Dendritic cell treated with granulocyte-macrophage colony-stimulating factor and Interleukin-4, amounts not matched to agents 40 ng/mL and 50 ng/mL, for 4 days (primary cell): Measurements from ENCODE around the gene CDC42BPB.
A peak's percentile ranks its signal among the peaks of the same experiment; 100 is the strongest.

Experiments
- H3K27ac Mint-ChIP-seq: one replicate; pipeline ENCODE4 v1.8.0; 2022; ENCODE audit warnings: mild to moderate bottlenecking, mixed read lengths
- H3K27me3 Mint-ChIP-seq: one replicate; pipeline ENCODE4 v1.8.0; 2022; ENCODE audit warnings: mild to moderate bottlenecking, mixed read lengths
- H3K36me3 Mint-ChIP-seq: one replicate; pipeline ENCODE4 v1.8.0; 2022; ENCODE audit warnings: low read depth, mixed read lengths
- H3K4me1 Mint-ChIP-seq: one replicate; pipeline ENCODE4 v1.8.0; 2022; ENCODE audit warnings: low read depth, mixed read lengths
- H3K4me3 Mint-ChIP-seq: one replicate; pipeline ENCODE4 v1.8.0; 2022; ENCODE audit warnings: mild to moderate bottlenecking, moderate library complexity, mixed read lengths
- H3K9me3 Mint-ChIP-seq: one replicate; pipeline ENCODE4 v1.8.0; 2022; ENCODE audit warnings: mixed read lengths
- intact Hi-C: fragments of 100-400 bp; cut with micrococcal nuclease; formaldehyde crosslinking; loops from one replicate; pipeline ENCODE4 v1.15.0; 2022

CDC42BPB gene

GRCh38 chr14:103099733-103100280, 42.5 kb upstream of the CDC42BPB start:
- H3K36me3 Mint-ChIP-seq = no peaks in the 10 kb centered on the region
- no peak overlapping the region for H3K27ac Mint-ChIP-seq
- H3K9me3 Mint-ChIP-seq = no peaks in the 10 kb centered on the region
- H3K4me3 Mint-ChIP-seq = no peak overlapping the region
- intact Hi-C loops = no loop called here
- H3K27me3 Mint-ChIP-seq = peaks cover 68% of the 10 kb centered on the region
- peaks cover 15% of the 10 kb centered on the region for H3K4me1 Mint-ChIP-seq

DNA sequence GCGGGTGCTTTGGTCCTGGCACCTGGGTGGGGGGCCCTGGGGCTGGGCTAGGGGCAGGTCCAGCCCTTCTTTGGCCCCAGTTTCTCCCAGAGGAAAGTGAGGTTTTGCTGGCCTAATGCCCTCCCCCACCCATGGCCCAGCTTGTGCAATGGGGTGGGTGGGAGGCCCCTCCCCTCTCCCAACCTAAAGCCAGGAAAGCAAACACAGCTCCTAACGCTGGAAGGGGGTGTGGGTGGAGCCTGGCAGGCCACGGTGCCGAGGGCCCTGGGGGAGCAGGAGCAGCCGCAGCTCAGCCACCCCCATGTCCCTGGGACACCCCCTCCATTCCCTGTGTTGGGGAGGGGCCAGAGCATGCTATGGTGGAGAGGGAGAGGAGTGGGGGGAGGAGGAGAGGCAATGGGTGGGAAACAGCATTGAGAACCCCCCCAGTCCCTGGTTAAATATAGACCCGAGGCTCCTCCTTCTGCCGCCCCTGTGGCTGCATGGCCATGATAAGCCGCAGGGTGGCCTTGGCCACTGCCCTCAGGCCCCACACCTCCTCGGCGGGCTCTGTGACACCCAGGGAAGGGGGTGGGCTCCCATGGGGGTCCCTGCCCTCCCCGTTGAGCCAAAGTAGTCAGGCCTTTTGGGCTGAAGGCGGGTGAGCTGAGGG, 41.9 kb upstream of the CDC42BPB start:
- no peaks in the 10 kb centered on the region for H3K36me3 Mint-ChIP-seq
- intact Hi-C loops = no loop called here
- H3K4me1 Mint-ChIP-seq = peaks cover 19% of the 10 kb centered on the region
- H3K4me3 Mint-ChIP-seq = no peak overlapping the region
- peaks cover 66% of the 10 kb centered on the region for H3K27me3 Mint-ChIP-seq
- H3K9me3 Mint-ChIP-seq = no peaks in the 10 kb centered on the region
- no peak overlapping the region for H3K27ac Mint-ChIP-seq

DNA sequence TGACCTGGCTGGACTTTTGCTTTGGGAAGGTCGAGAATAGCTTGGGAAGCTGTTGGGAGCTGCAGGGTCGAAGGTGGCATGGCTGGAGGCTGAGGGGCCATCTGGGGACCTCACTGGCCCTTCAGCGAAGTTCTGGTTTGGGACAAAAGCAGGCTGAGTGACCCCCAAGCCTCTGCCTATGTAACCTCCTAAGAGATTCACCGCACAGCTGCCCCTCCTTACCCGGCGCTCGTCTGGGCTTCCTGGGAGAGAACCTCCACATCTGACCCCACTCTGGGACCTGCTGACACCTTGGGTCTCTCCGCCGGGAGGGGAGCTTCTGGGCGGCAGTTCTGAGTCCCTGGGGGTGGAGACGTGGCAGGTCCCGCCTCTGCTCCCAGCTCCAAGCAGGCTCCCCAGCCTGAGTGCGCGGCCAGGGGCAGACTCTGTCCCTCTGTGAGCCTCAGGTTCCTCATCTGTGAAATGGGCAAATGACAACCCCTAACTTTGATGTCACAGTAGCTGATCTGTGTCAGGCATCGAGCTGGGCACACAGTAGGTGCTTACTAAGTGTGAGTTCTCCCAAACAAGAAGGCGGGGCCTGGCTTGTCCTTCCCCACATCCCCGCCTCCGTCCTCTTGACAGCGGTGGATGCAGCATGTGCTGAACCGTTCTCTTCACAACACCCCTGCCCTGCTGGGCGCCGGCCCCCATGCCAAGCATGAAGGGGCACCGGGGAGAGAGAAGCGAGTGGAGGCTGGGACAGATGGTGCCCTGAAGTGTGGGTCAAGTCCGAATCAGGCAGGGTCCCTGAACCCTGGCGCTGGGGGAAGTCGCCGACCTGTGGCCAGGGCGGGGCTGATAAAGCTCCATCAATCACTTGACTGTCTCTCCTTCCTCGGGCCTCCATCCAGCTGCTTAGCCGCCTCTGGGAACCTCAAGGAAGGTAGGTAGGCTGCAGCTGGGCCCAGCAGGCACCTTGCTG, 40.9 kb upstream of the CDC42BPB start:
- Mint-ChIP-seq H3K36me3 (no peaks in the 10 kb centered on the region), H3K27me3 (peaks cover 62% of the 10 kb centered on the region), H3K9me3 (no peaks in the 10 kb centered on the region), H3K4me1 (peaks cover 18% of the 10 kb centered on the region), H3K4me3 (no peak overlapping the region), H3K27ac (no peak overlapping the region)
- intact Hi-C loops = no loop called here

- no peak overlapping the region for H3K27ac Mint-ChIP-seq
- intact Hi-C loops = no loop called here
Observed at GRCh38 chr14:103097244-103097993, 40.1 kb upstream of the CDC42BPB start.

GRCh38 chr14:103096387-103096786, 39.0 kb upstream of the CDC42BPB start:
- Mint-ChIP-seq H3K4me3 (no peak overlapping the region), H3K27ac (no peak overlapping the region), H3K9me3 (no peaks in the 10 kb centered on the region), H3K36me3 (no peaks in the 10 kb centered on the region), H3K4me1 (peaks cover 17% of the 10 kb centered on the region), H3K27me3 (peaks cover 48% of the 10 kb centered on the region)
- intact Hi-C loops = no loop called here

More at GRCh38 chr14:103097244-103097993, 40.1 kb upstream of the CDC42BPB start:
- Mint-ChIP-seq H3K4me1 (peaks cover 12% of the 10 kb centered on the region), H3K4me3 (no peak overlapping the region), H3K9me3 (no peaks in the 10 kb centered on the region), H3K36me3 (no peaks in the 10 kb centered on the region), H3K27me3 (peaks cover 53% of the 10 kb centered on the region)

GRCh38 chr14:103095210-103095778, 37.9 kb upstream of the CDC42BPB start:
- peaks cover 46% of the 10 kb centered on the region for H3K27me3 Mint-ChIP-seq
- intact Hi-C loops = no loop called here
- H3K9me3 Mint-ChIP-seq = no peaks in the 10 kb centered on the region
- H3K36me3 Mint-ChIP-seq = no peaks in the 10 kb centered on the region
- no peak overlapping the region for H3K4me3 Mint-ChIP-seq
- no peak overlapping the region for H3K27ac Mint-ChIP-seq
- H3K4me1 Mint-ChIP-seq = peaks cover 23% of the 10 kb centered on the region

- intact Hi-C loops = no loop called here
- Mint-ChIP-seq H3K36me3 (no peaks in the 10 kb centered on the region), H3K27me3 (peaks cover 49% of the 10 kb centered on the region), H3K4me3 (no peak within 1 kb of the TSS), H3K27ac (no peak within 1 kb of the TSS), H3K9me3 (no peaks in the 10 kb centered on the region), H3K4me1 (peaks cover 23% of the 10 kb centered on the region)
Observed at GRCh38 chr14:103094406-103095209, 37.3 kb upstream of the CDC42BPB start, which contains the start of gene EXOC3L4. Gene EXOC3L4 (plus strand): TSS chr14:103094725. CDS start chr14:103100220, 5,495 bp downstream.

DNA sequence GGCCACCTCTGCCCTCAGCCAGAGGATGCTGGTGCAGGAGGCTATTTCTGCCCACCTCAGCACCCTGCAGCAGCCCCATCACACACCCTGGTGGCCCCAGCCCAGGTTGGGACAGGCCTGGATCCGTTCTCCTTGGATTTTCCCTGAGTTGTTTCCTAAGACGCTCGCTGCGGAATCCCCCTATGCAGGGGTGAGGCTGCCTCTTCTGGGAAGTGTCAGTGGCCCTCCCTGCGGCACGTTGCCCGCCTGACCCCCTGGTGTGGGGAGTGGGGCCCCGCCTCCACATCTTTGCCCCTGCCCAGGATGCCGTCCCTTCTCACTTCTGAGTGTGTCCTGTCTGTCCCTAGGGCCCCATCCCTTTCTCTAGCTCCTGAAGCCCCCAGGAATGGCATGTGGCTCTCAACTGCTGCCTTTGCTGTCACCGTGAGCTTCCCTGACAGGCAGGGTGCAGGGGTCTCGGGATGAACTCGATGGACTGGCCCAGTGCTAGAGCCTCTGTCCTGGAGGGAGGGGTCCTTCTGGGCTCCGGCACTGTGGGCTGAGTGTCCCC, 36.6 kb upstream of the CDC42BPB start:
- intact Hi-C loops = no loop called here
- H3K4me1 Mint-ChIP-seq = peaks cover 23% of the 10 kb centered on the region
- H3K9me3 Mint-ChIP-seq = no peaks in the 10 kb centered on the region
- peaks cover 52% of the 10 kb centered on the region for H3K27me3 Mint-ChIP-seq
- no peak overlapping the region for H3K4me3 Mint-ChIP-seq
- H3K36me3 Mint-ChIP-seq = no peaks in the 10 kb centered on the region
- H3K27ac Mint-ChIP-seq = no peak overlapping the region

- Mint-ChIP-seq H3K9me3 (no peaks in the 10 kb centered on the region), H3K27me3 (peaks cover 41% of the 10 kb centered on the region), H3K27ac (peak overlapping the region; percentile 21), H3K4me3 (peak overlapping the region; percentile 63), H3K4me1 (peaks cover 29% of the 10 kb centered on the region), H3K36me3 (no peaks in the 10 kb centered on the region)
- intact Hi-C loops = no loop called here
Observed at GRCh38 chr14:103091883-103092222, 34.5 kb upstream of the CDC42BPB start.

DNA sequence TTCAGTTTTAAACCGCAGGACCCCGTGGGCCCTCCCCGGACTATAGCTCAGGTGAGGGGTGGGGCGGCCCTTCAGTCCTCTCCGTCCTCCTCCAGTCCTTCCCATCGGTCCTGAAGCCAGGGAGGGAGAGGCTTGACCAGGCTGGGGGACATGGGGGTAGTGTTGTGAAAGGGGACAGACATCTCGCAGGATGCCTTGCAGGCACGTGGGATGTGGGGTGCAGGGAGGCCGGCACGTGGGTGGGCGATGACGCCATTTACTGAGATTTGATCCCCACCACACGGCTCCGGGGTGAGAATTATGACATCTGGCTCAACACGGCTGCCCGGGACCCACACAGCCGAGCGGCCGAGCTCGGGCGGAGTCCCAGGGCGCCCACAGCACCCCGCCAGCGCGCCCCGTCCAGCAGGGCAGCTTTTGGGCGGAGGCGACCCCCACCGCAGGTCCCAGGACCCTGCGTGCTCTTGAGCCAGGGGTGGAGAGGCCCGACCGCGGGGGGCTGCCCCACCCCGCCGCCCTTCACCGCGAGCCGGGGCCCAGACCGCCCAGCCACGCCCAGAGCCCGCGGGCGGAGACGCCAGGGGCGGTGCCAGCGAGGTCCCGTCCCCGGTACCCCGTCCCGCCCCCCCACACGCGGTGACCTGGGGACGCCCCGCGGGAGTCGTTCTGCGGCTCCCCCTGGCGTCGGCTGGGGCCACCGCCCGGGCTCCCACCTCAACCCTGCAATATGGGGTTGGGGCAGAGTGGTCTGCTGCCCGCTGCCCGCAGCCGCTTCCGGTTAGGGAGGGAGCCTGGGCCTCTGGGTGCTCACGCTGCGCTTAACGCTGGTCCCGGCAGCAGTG, 33.9 kb upstream of the CDC42BPB start:
- peaks cover 42% of the 10 kb centered on the region for H3K27me3 Mint-ChIP-seq
- H3K36me3 Mint-ChIP-seq = no peaks in the 10 kb centered on the region
- peak overlapping the region; percentile 21 for H3K27ac Mint-ChIP-seq
- H3K9me3 Mint-ChIP-seq = no peaks in the 10 kb centered on the region
- intact Hi-C loops = no loop called here
- H3K4me1 Mint-ChIP-seq = peaks cover 29% of the 10 kb centered on the region
- peak overlapping the region; percentile 63 for H3K4me3 Mint-ChIP-seq

DNA sequence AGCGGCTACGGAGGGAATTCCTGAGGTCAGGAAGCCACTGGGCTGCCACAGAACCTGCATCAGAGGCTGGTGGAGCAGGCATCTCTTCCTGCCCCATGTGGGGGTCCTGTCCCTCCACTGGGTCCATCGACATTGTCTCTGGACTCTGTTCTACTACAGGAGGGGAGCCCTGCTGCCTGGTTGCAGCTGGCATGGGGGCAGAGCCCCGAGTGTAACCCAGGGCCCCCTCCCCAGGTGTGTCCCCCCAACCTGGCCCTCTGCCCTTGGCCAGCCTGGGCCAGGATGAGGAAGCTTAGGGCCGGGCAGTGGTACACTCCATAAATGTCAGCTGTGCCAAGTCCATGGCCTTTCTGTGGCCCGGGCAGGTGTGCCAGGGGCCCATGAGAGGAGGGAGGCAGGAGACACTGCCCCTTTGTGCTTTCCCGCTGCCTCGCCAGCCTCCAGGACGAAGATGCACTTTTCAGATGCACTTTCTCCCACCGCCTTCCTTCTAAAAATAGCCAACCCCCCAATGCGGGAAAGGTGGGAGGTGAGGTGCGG, 33.2 kb upstream of the CDC42BPB start:
- Mint-ChIP-seq H3K27ac (no peak overlapping the region), H3K4me1 (peaks cover 29% of the 10 kb centered on the region), H3K27me3 (peaks cover 44% of the 10 kb centered on the region), H3K9me3 (no peaks in the 10 kb centered on the region), H3K36me3 (no peaks in the 10 kb centered on the region), H3K4me3 (peak overlapping the region; percentile 56)
- intact Hi-C loops = no loop called here
